22Rv1 (cell line): ENCODE measurements around the gene LTBP1.

Experiments used
- ZFX ChIP-seq: fragments of 450-650 bp; IDR thresholded peaks from 2 replicates; pipeline ENCODE4 v1.6.1; 2017; ENCODE audit warnings: antibody characterized with exemption, borderline replicate concordance
- TF ChIP-seq, protein P1 (sequence below): fragments of 450-650 bp; IDR thresholded peaks from 2 replicates; pipeline ENCODE4 v1.5.1; 2017; ENCODE audit warnings: mild to moderate bottlenecking

DNA sequence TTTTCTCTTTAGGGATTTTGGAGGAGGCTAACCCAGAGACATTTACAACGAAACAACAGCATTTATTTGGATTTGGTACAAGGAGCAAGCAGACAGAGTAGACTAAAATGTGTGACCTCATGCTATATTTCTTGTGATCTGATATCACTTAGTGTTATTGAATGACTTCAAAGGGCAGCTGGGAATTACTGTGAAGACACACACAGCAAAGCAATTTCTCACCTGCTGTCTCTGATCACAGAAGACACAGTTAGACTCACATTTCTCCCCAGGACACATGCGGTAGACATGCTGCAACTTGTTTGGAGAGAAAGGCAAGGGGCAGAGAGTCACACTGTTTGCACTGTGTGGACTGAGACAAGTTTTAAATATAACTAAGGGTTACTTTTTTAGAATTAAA, 67.5 kb downstream of the LTBP1 start:
- TF ChIP-seq, protein P1, sequence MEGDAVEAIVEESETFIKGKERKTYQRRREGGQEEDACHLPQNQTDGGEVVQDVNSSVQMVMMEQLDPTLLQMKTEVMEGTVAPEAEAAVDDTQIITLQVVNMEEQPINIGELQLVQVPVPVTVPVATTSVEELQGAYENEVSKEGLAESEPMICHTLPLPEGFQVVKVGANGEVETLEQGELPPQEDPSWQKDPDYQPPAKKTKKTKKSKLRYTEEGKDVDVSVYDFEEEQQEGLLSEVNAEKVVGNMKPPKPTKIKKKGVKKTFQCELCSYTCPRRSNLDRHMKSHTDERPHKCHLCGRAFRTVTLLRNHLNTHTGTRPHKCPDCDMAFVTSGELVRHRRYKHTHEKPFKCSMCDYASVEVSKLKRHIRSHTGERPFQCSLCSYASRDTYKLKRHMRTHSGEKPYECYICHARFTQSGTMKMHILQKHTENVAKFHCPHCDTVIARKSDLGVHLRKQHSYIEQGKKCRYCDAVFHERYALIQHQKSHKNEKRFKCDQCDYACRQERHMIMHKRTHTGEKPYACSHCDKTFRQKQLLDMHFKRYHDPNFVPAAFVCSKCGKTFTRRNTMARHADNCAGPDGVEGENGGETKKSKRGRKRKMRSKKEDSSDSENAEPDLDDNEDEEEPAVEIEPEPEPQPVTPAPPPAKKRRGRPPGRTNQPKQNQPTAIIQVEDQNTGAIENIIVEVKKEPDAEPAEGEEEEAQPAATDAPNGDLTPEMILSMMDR, result no peak
- TF ChIP-seq ZFX, result no peak
